H1 (cell line): ENCODE results near the gene TPRX1.

Experiments
- CTCF ChIP-seq, 3 experiments: IDR thresholded peaks; 1 replicate in 2 of 3; 2 replicates in 1 of 3; pipeline versions ENCODE4 v1.5.1 to v1.6.1; 2011; ENCODE audit warnings: low read length in 3 of 3, mild to moderate bottlenecking in 3 of 3, inconsistent platforms in 2 of 3, low read depth in 1 of 3, moderate library complexity in 1 of 3; ENCODE audit not compliant: insufficient read depth in 1 of 3; ENCODE audit errors: control extremely low read depth in 1 of 3
- JUND ChIP-seq: IDR thresholded peaks from 2 replicates; pipeline ENCODE4 v1.6.1; 2011; ENCODE audit warnings: mild to moderate bottlenecking, improper control_type of control experiment, low read length
- POLR2A ChIP-seq, 2 experiments: IDR thresholded peaks; 1 replicate in 1 of 2; 2 replicates in 1 of 2; pipeline ENCODE4 v1.6.1; 2011; ENCODE audit warnings: low read depth in 2 of 2, low read length in 2 of 2, mild to moderate bottlenecking in 2 of 2; ENCODE audit errors: control extremely low read depth in 1 of 2
- RNF2 ChIP-seq: fragments of 200-900, 300-1000 bp; sonication (generic); IDR thresholded peaks from 2 replicates; pipeline ENCODE4 v1.7.1; 2016; ENCODE audit warnings: borderline replicate concordance, low read depth, mild to moderate bottlenecking, antibody characterized with exemption, low read length; ENCODE audit not compliant: poor library complexity, severe bottlenecking; ENCODE audit errors: missing control alignments
- SUZ12 ChIP-seq: fragments of 200-600 bp; sonication (generic); IDR thresholded peaks from 2 replicates; pipeline ENCODE4 v1.6.1; 2012; ENCODE audit warnings: mild to moderate bottlenecking, inconsistent platforms, low read length, moderate library complexity, mixed read lengths

- no peak for TF ChIP-seq RNF2
- TF ChIP-seq CTCF (IDR thresholded peaks at IDR 0.05; ENCODE audit: control extremely low read depth in 1 of 3, insufficient read depth in 1 of 3, low read depth in 1 of 3, low read length in 3 of 3): no peak
- no peak for TF ChIP-seq SUZ12
- no peak for TF ChIP-seq POLR2A (IDR thresholded peaks at IDR 0.05; ENCODE audit: control extremely low read depth in 1 of 2, low read depth in 2 of 2, low read length in 2 of 2)
- no peak for TF ChIP-seq JUND
Measured at GRCh38 chr19:47821460-47822020, 17.2 kb upstream of the TPRX1 start, which contains the start of gene CRX.
